HL-60/S4 treated with retinoic acid at 250 ng/mL for 4 days and 3 days (cell line): ENCODE measurements around the gene IQSEC1.

ENCODE experiments used
- in situ Hi-C: fragments of 300-500 bp; cut with MboI; formaldehyde crosslinking; loops from 2 replicates; pipeline ENCODE4 v1.7.0; 2022; ENCODE audit warnings: low sequenced_read_pairs

IQSEC1 gene

GRCh38 chr3:13034861-13035260 is 38.4 kb downstream of the IQSEC1 start:
- in situ Hi-C loops = no loop called here

GRCh38 chr3:13034109-13034800 is 39.0 kb downstream of the IQSEC1 start:
- in situ Hi-C loops = no loop called here

- in situ Hi-C loops = no loop called here
Observed at GRCh38 chr3:13032206-13032605, 41.0 kb downstream of the IQSEC1 start.

- in situ Hi-C loops = no loop called here
Observed at GRCh38 chr3:13031621-13032020, 41.6 kb downstream of the IQSEC1 start.

GRCh38 chr3:13030684-13031083 is 42.5 kb downstream of the IQSEC1 start:
- in situ Hi-C loops = no loop called here

- in situ Hi-C loops = no loop called here
Observed at GRCh38 chr3:13028010-13028821, 45.0 kb downstream of the IQSEC1 start.

GRCh38 chr3:13027154-13027553 is 46.1 kb downstream of the IQSEC1 start:
- in situ Hi-C loops = no loop called here

- in situ Hi-C loops = no loop called here
Observed at GRCh38 chr3:13026534-13026933, 46.7 kb downstream of the IQSEC1 start.

- in situ Hi-C loops = no loop called here
Observed at GRCh38 chr3:13025778-13026518, 47.3 kb downstream of the IQSEC1 start.

- in situ Hi-C loops = no loop called here
Observed at GRCh38 chr3:13025090-13025489, 48.1 kb downstream of the IQSEC1 start.

GRCh38 chr3:13024765-13025065 is 48.5 kb downstream of the IQSEC1 start:
- in situ Hi-C loops = no loop called here

- in situ Hi-C loops = no loop called here
Observed at GRCh38 chr3:13023971-13024764, 49.1 kb downstream of the IQSEC1 start.

- in situ Hi-C loops = no loop called here
Observed at GRCh38 chr3:13023235-13023970, 49.8 kb downstream of the IQSEC1 start.

GRCh38 chr3:13022348-13023234 is 50.6 kb downstream of the IQSEC1 start:
- in situ Hi-C loops = no loop called here

- in situ Hi-C loops = no loop called here
Observed at GRCh38 chr3:13021141-13022114, 51.8 kb downstream of the IQSEC1 start.

- in situ Hi-C loops = no loop called here
Observed at GRCh38 chr3:13020159-13020750, 53.0 kb downstream of the IQSEC1 start.

GRCh38 chr3:13019243-13020095 is 53.8 kb downstream of the IQSEC1 start:
- in situ Hi-C loops = no loop called here
